Measurements from ENCODE around the gene CARNS1.

- no peak for TF ChIP-seq EZH2 (IDR thresholded peaks at IDR 0.05; ENCODE audit: borderline replicate concordance, low read depth, low read length, poor library complexity, severe bottlenecking)
- no peak for TF ChIP-seq CTCF (conservative IDR thresholded peaks at IDR 0.05; ENCODE audit: low read depth, low read length)
Observed at GRCh38 chr11:67372321-67372992, 43.0 kb upstream of the CARNS1 start.

Measured in A673 (cell line).